Right lobe of liver (tissue), 6 donors: Measurements from ENCODE around the gene PJA2. TPM values are rescaled to one million over a fixed set of nuclear protein-coding genes. Genes with fewer than 3 reads are reported as not detected.
"Not testable (repeated sequence)": the region's sequence is repeated elsewhere in the genome, so short reads cannot be mapped to it uniquely, and the experiment has no call there.

Experiments
- ATAC-seq, 4 donors: fragments of 200-7000 bp; cut with Tn5 transposase; one replicate each; pipeline ENCODE4 v1.9.1; 2020; ENCODE audit warnings: mild to moderate bottlenecking in 4 of 4, moderate library complexity in 4 of 4
- DNase-seq, 3 donors: peaks; one replicate each; pipeline ENCODE4 v3.0.0-alpha.2; 2020
- H3K27ac ChIP-seq, 3 donors: fragments of 200-600 bp; one replicate each; pipeline ENCODE4 v1.8.0; 2022
- H3K27me3 ChIP-seq, 2 donors: fragments of 200-600 bp; one replicate each; pipeline ENCODE4 v1.8.0; 2022
- H3K36me3 ChIP-seq, 4 donors: fragments of 200-600 bp; sonication (generic) in 1 of 4; one replicate each; pipeline versions ENCODE4 v1.5.1 to v1.8.0; 2017 to 2022; ENCODE audit warnings: control low read depth in 1 of 4
- H3K4me1 ChIP-seq, 4 donors: fragments of 200-600 bp; sonication (generic) in 1 of 4; one replicate each; pipeline versions ENCODE4 v1.5.1 to v1.8.0; 2017 to 2022; ENCODE audit warnings: control low read depth in 1 of 4
- H3K4me3 ChIP-seq, 3 donors: fragments of 200-600 bp; one replicate each; pipeline ENCODE4 v1.8.0; 2022
- H3K9me3 ChIP-seq, 4 donors: fragments of 200-600 bp; sonication (generic) in 1 of 4; one replicate each; pipeline versions ENCODE4 v1.5.1 to v1.8.0; 2017 to 2022; ENCODE audit warnings: control low read depth in 1 of 4
- CTCF ChIP-seq, 4 donors: fragments of 200-600 bp in 3 of 4; fragments of 450-650 bp in 1 of 4; IDR thresholded peaks; one replicate each; pipeline versions ENCODE4 v1.5.1 to v1.8.0; 2016 to 2022; ENCODE audit warnings: antibody characterized with exemption in 4 of 4, mild to moderate bottlenecking in 2 of 4
- POLR2A ChIP-seq: fragments of 450-650 bp; IDR thresholded peaks from one replicate; pipeline ENCODE4 v1.6.1; 2017; ENCODE audit warnings: antibody characterized with exemption, mild to moderate bottlenecking
- WGBS: methylation state at CpG from one replicate; pipeline ENCODE4 v1.1.6; 2018; ENCODE audit warnings: low coverage, low lambda C conversion rate; ENCODE audit not compliant: insufficient coverage; ENCODE audit errors: missing lambda C conversion rate; 5-methylcytosine and 5-hydroxymethylcytosine counted together
- intact Hi-C, 2 donors: fragments of 100-400 bp; cut with DNase I; formaldehyde crosslinking; loops; one replicate each; pipeline versions ENCODE4 v1.11.2 to v1.14.1; 2022
- total RNA-seq, 6 experiments: library from RNA; depleted of rRNA in 2 of 6; stranded (reverse); fragments of >200 nt in 2 of 6; fragmentation: NEBNext Ultra II Directional in 3 of 6; extraction: Animal tissue kit (Norgen Biotek cat#: 25700) in 3 of 6; gene quantifications; one replicate each; pipeline versions ENCODE4 v1.1.0 to v1.2.4, GENCODE V29; 2016 to 2023
- donor health status: DM: no; HTN: yes; CAD: no.
- donor health status: DM: no; HTN: no; CAD: no.
- donor health status: DM: no; HTN: no; CAD: no.
- donor health status: DM: no; HTN: yes; CAD: no.
- donor health status: DM: no; HTN: yes; CAD: no.

PJA2 gene
- total RNA-seq, 6 experiments from 2014 or later, result 34.2 to 47.3 (median 40.8) TPM

- no peak overlapping the region for H3K27ac ChIP-seq
- ATAC-seq, result no peak
- intact Hi-C loops, result no loop called here
- no peak overlapping the region for H3K4me3 ChIP-seq
- H3K27me3 ChIP-seq, result no peaks in the 10 kb centered on the region
- no peaks in the 10 kb centered on the region for H3K9me3 ChIP-seq
- no peaks in the 10 kb centered on the region for H3K36me3 ChIP-seq
- WGBS, result 96% methylated on average over 4 of the region's 4 CpGs
- DNase-seq, result no peak
- no peaks in the 10 kb centered on the region for H3K4me1 ChIP-seq
- TF ChIP-seq CTCF (IDR thresholded peaks at IDR 0.05) (no peak), POLR2A (no peak)
Observed at GRCh38 chr5:109298794-109299193, 111.0 kb downstream of the PJA2 start.

GRCh38 chr5:109297900-109298299 lies 111.9 kb downstream of the PJA2 start:
- Histone ChIP-seq H3K4me3 (no peak overlapping the region), H3K27ac (no peak overlapping the region), H3K9me3 (no peaks in the 10 kb centered on the region), H3K4me1 (no peaks in the 10 kb centered on the region), H3K27me3 (no peaks in the 10 kb centered on the region), H3K36me3 (no peaks in the 10 kb centered on the region)
- WGBS, result 52% methylated on average over 7 of the region's 9 CpGs
- DNase-seq (no peak), ATAC-seq (peak in 3 of 4 donors; percentile 26 to 38 (median 31))
- TF ChIP-seq CTCF (IDR thresholded peaks at IDR 0.05), result no peak
- no peak for TF ChIP-seq POLR2A
- intact Hi-C loops, result no loop called here

GRCh38 chr5:109291090-109291489 lies 118.7 kb downstream of the PJA2 start:
- Histone ChIP-seq H3K27me3 (no peaks in the 10 kb centered on the region), H3K4me3 (no peak overlapping the region), H3K4me1 (no peaks in the 10 kb centered on the region), H3K9me3 (peaks cover 0 to 2% (median 0%) of the 10 kb centered on the region in 4 donors), H3K27ac (no peak overlapping the region), H3K36me3 (no peaks in the 10 kb centered on the region)
- no peak for DNase-seq
- WGBS, result 83% methylated on average over 2 of the region's 6 CpGs
- intact Hi-C loops, result no loop called here
- no peak for TF ChIP-seq CTCF (IDR thresholded peaks at IDR 0.05)
- no peak for TF ChIP-seq POLR2A
- ATAC-seq, result peak in 2 of 4 donors; percentile 25 to 44

GRCh38 chr5:109290231-109290630 lies 119.5 kb downstream of the PJA2 start:
- ATAC-seq, result no peak
- WGBS, result 93% methylated on average over 2 of the region's 2 CpGs

GRCh38 chr5:109286628-109287027 lies 123.1 kb downstream of the PJA2 start:
- 80% methylated on average over 4 of the region's 4 CpGs for WGBS
- intact Hi-C loops, result not testable (repeated sequence)

More at GRCh38 chr5:109290231-109290630, 119.5 kb downstream of the PJA2 start:
- no peak overlapping the region for H3K4me3 ChIP-seq
- TF ChIP-seq POLR2A, result no peak
- TF ChIP-seq CTCF (IDR thresholded peaks at IDR 0.05), result no peak
- no peaks in the 10 kb centered on the region for H3K36me3 ChIP-seq
- no peaks in the 10 kb centered on the region for H3K27me3 ChIP-seq
- no peak for DNase-seq
- H3K4me1 ChIP-seq, result no peaks in the 10 kb centered on the region
- intact Hi-C loops, result no loop called here
- H3K9me3 ChIP-seq, result peaks cover 0 to 6% (median 0%) of the 10 kb centered on the region in 4 donors
- no peak overlapping the region for H3K27ac ChIP-seq

More at GRCh38 chr5:109286628-109287027, 123.1 kb downstream of the PJA2 start:
- H3K9me3 ChIP-seq, ATAC-seq, H3K27me3 ChIP-seq, H3K4me1 ChIP-seq, DNase-seq, H3K36me3 ChIP-seq, H3K27ac ChIP-seq, H3K4me3 ChIP-seq: not testable (repeated sequence)
